Spleen (tissue), 11 donors: ENCODE measurements around the gene ANKFN1. TPM values are rescaled to one million over a fixed set of nuclear protein-coding genes. Genes with fewer than 3 reads are reported as not detected.

Experiments
- DNase-seq: peaks from one replicate; pipeline ENCODE4 v3.0.0-alpha.2; 2020
- H3K27ac ChIP-seq, 8 donors: fragments of 200-600 bp; sonication (generic) in 7 of 8; 1 replicate in 4 of 8; 2 replicates in 4 of 8; pipeline versions ENCODE4 v1.5.0 to v1.8.0; 2016 to 2021; ENCODE audit warnings: inconsistent platforms in 4 of 8, mild to moderate bottlenecking in 4 of 8, moderate library complexity in 1 of 8
- H3K27me3 ChIP-seq, 7 donors: fragments of 200-600 bp; sonication (generic) in 6 of 7; replicated peaks in 1 of 7; 1 replicate in 4 of 7; 2 replicates in 3 of 7; pipeline versions ENCODE4 v1.5.0 to v1.8.0; 2016 to 2021; ENCODE audit warnings: inconsistent platforms in 3 of 7, mild to moderate bottlenecking in 1 of 7
- H3K36me3 ChIP-seq, 6 donors: fragments of 200-600 bp; sonication (generic) in 5 of 6; 1 replicate in 4 of 6; 2 replicates in 2 of 6; pipeline versions ENCODE4 v1.5.0 to v1.8.0; 2016 to 2021; ENCODE audit warnings: inconsistent platforms in 2 of 6
- H3K4me1 ChIP-seq, 6 donors: fragments of 200-600 bp; sonication (generic) in 5 of 6; 1 replicate in 3 of 6; 2 replicates in 3 of 6; pipeline versions ENCODE4 v1.5.0 to v1.8.0; 2016 to 2021; ENCODE audit warnings: inconsistent platforms in 3 of 6
- H3K4me3 ChIP-seq, 8 donors: fragments of 200-600 bp; sonication (generic) in 7 of 8; 1 replicate in 4 of 8; 2 replicates in 4 of 8; pipeline versions ENCODE4 v1.5.0 to v1.8.0; 2016 to 2021; ENCODE audit warnings: inconsistent platforms in 4 of 8, mild to moderate bottlenecking in 4 of 8, moderate library complexity in 2 of 8
- H3K9me3 ChIP-seq, 8 donors: fragments of 200-600 bp; sonication (generic) in 7 of 8; 1 replicate in 4 of 8; 2 replicates in 4 of 8; pipeline versions ENCODE4 v1.5.0 to v1.8.0; 2016 to 2021; ENCODE audit warnings: inconsistent platforms in 4 of 8
- CTCF ChIP-seq, 11 experiments: fragments of 200-600 bp in 7 of 11; fragments of 450-650 bp in 4 of 11; sonication (generic) in 4 of 11; IDR thresholded peaks in 8 of 11; conservative IDR thresholded peaks in 3 of 11; 1 replicate in 7 of 11; 2 replicates in 4 of 11; pipeline versions ENCODE4 v1.4.0 to v1.8.0; 2016 to 2021; ENCODE audit warnings: antibody characterized with exemption in 11 of 11, inconsistent platforms in 4 of 11, mild to moderate bottlenecking in 1 of 11
- POLR2A ChIP-seq, 3 donors: fragments of 450-650 bp; IDR thresholded peaks; one replicate each; pipeline ENCODE4 v1.5.1; 2017; ENCODE audit warnings: antibody characterized with exemption in 3 of 3, mild to moderate bottlenecking in 1 of 3
- POLR2AphosphoS5 ChIP-seq, 3 donors: sonication (generic); formaldehyde crosslinking; IDR thresholded peaks; one replicate each; pipeline ENCODE4 v1.5.1; 2017; ENCODE audit warnings: antibody characterized with exemption in 3 of 3
- WGBS, 5 donors: extraction: QIAGEN DNeasy Blood & Tissue Kit in 3 of 5; methylation state at CpG; one replicate each; pipeline versions ENCODE4 v1.1.5 to v1.1.7; 2013 to 2018; 5-methylcytosine and 5-hydroxymethylcytosine counted together
- intact Hi-C: fragments of 100-400 bp; cut with DNase I; formaldehyde crosslinking; loops from one replicate; pipeline ENCODE4 v1.15.0; 2023; ENCODE audit warnings: low total_unique reads
- polyA plus RNA-seq, 3 donors: library from polyadenylated mRNA; stranded (reverse); fragments of 200-250 nt; gene quantifications; one replicate each; pipeline ENCODE4 v1.2.1, GENCODE V29; 2013
- total RNA-seq, 7 donors: library from RNA; depleted of rRNA in 3 of 7; stranded (reverse); fragments of >200 nt in 3 of 7; fragmentation: NEBNext Ultra II Directional in 4 of 7; extraction: Animal tissue kit (Norgen Biotek cat#: 25700) in 4 of 7; gene quantifications; one replicate each; pipeline versions ENCODE4 v1.1.0 to v1.2.1, GENCODE V29; 2016 to 2021
- donor health status: healthy with polysubstance abuse.
- donor health status: DM: no; HTN: no; CAD: no; lungs with moderate emphysema.
- donor health status: DM: no; HTN: no; CAD: no.
- donor health status: Bipolar disorder and iron deficiency.
- donor health status: healthy.
- donor health status: DM: no; HTN: no; CAD: no.
- donor health status: DM: yes; HTN: yes; CAD: no.

The ANKFN1 gene
- total and polyA plus RNA-seq, 10 donors, result 0.19 to 0.58 TPM; not detected in 8

- intact Hi-C loops, result no loop called here
- no peak for TF ChIP-seq POLR2AphosphoS5 (IDR thresholded peaks at IDR 0.05)
- no peak for TF ChIP-seq CTCF (IDR thresholded peaks at IDR 0.05 in 8 of 11, conservative IDR thresholded peaks at IDR 0.05 in 3 of 11)
- no peak for TF ChIP-seq POLR2A (IDR thresholded peaks at IDR 0.05)
- WGBS, 5 donors, result 64 to 75% (median 71%) methylated on average over 1 of the region's 1 CpG
These were observed 214.1 kb downstream of the ANKFN1 start for GRCh38 chr17:56367366-56367765.

GRCh38 chr17:56373981-56374833 is 220.9 kb downstream of the ANKFN1 start:
- no peak for DNase-seq
- Histone ChIP-seq H3K4me1 (no peaks in the 10 kb centered on the region), H3K4me3 (no peak overlapping the region), H3K27me3 (peaks cover 0 to 4% (median 0%) of the 10 kb centered on the region in 7 donors), H3K9me3 (no peaks in the 10 kb centered on the region), H3K36me3 (no peaks in the 10 kb centered on the region), H3K27ac (no peak overlapping the region)
- WGBS, 5 donors, result 58 to 83% (median 68%) methylated on average over 9 of the region's 9 CpGs
- TF ChIP-seq CTCF (IDR thresholded peaks at IDR 0.05 in 8 of 11, conservative IDR thresholded peaks at IDR 0.05 in 3 of 11), result no peak
- no peak for TF ChIP-seq POLR2AphosphoS5 (IDR thresholded peaks at IDR 0.05)
- TF ChIP-seq POLR2A (IDR thresholded peaks at IDR 0.05), result no peak
- intact Hi-C loops, result no loop called here

More at GRCh38 chr17:56367366-56367765, 214.1 kb downstream of the ANKFN1 start:
- no peaks in the 10 kb centered on the region for H3K9me3 ChIP-seq
- no peaks in the 10 kb centered on the region for H3K36me3 ChIP-seq
- peaks cover 0 to 4% (median 0%) of the 10 kb centered on the region in 7 donors for H3K27me3 ChIP-seq
- H3K27ac ChIP-seq, result no peak overlapping the region
- no peak overlapping the region for H3K4me3 ChIP-seq
- H3K4me1 ChIP-seq, result no peaks in the 10 kb centered on the region
- DNase-seq, result no peak

- DNase-seq, result no peak
- Histone ChIP-seq H3K4me1 (no peaks in the 10 kb centered on the region), H3K27me3 (no peaks in the 10 kb centered on the region), H3K36me3 (no peaks in the 10 kb centered on the region), H3K4me3 (no peak overlapping the region), H3K9me3 (peaks cover 0 to 15% (median 9%) of the 10 kb centered on the region in 8 donors), H3K27ac (no peak overlapping the region)
- TF ChIP-seq POLR2A (IDR thresholded peaks at IDR 0.05), result no peak
- TF ChIP-seq CTCF (IDR thresholded peaks at IDR 0.05 in 8 of 11, conservative IDR thresholded peaks at IDR 0.05 in 3 of 11), result no peak
- no peak for TF ChIP-seq POLR2AphosphoS5 (IDR thresholded peaks at IDR 0.05)
- WGBS, 5 donors, result 90 to 100% (median 95%) methylated on average over 1 of the region's 1 CpG
- intact Hi-C loops, result no loop called here
These were observed 236.1 kb downstream of the ANKFN1 start for GRCh38 chr17:56389356-56389755.

GRCh38 chr17:56392321-56392720 is 239.0 kb downstream of the ANKFN1 start:
- 69 to 89% (median 79%) methylated on average over 4 of the region's 4 CpGs for WGBS, 5 donors
- Histone ChIP-seq H3K9me3 (peaks cover 0 to 15% (median 9%) of the 10 kb centered on the region in 8 donors), H3K4me1 (no peaks in the 10 kb centered on the region), H3K4me3 (no peak overlapping the region), H3K36me3 (no peaks in the 10 kb centered on the region), H3K27me3 (no peaks in the 10 kb centered on the region), H3K27ac (no peak overlapping the region)
- intact Hi-C loops, result no loop called here
- TF ChIP-seq CTCF (IDR thresholded peaks at IDR 0.05 in 8 of 11, conservative IDR thresholded peaks at IDR 0.05 in 3 of 11) (no peak), POLR2A (IDR thresholded peaks at IDR 0.05) (no peak), POLR2AphosphoS5 (IDR thresholded peaks at IDR 0.05) (no peak)
- no peak for DNase-seq
